H1 (cell line): ENCODE data around the gene KIAA1328.

ENCODE experiments used
- EP300 ChIP-seq, 2 experiments: IDR thresholded peaks; 1 replicate in 1 of 2; 2 replicates in 1 of 2; pipeline ENCODE4 v1.6.1; 2011 to 2012; ENCODE audit warnings: low read depth in 2 of 2, low read length in 2 of 2, mild to moderate bottlenecking in 2 of 2, borderline replicate concordance in 1 of 2, inconsistent platforms in 1 of 2, moderate library complexity in 1 of 2
- EZH2 ChIP-seq: fragments of 200-600 bp; sonication (generic); IDR thresholded peaks from 2 replicates; pipeline ENCODE4 v1.7.1; 2012; ENCODE audit warnings: low read depth, mild to moderate bottlenecking, moderate library complexity, low read length, inconsistent platforms; ENCODE audit not compliant: severe bottlenecking
- NRF1 ChIP-seq: IDR thresholded peaks from 2 replicates; pipeline ENCODE4 v1.6.1; 2011; ENCODE audit warnings: mild to moderate bottlenecking, low read depth, low read length, improper control_type of control experiment
- POLR2A ChIP-seq, 2 experiments: IDR thresholded peaks; 1 replicate in 1 of 2; 2 replicates in 1 of 2; pipeline ENCODE4 v1.6.1; 2011; ENCODE audit warnings: low read depth in 2 of 2, low read length in 2 of 2, mild to moderate bottlenecking in 2 of 2; ENCODE audit errors: control extremely low read depth in 1 of 2
- POLR2AphosphoS5 ChIP-seq: IDR thresholded peaks from 2 replicates; pipeline ENCODE4 v1.6.1; 2011; ENCODE audit warnings: low read depth, low read length
- RFX5 ChIP-seq: IDR thresholded peaks from 2 replicates; pipeline ENCODE4 v1.6.1; 2011; ENCODE audit warnings: low read depth, low read length, improper control_type of control experiment, borderline replicate concordance
- SP1 ChIP-seq: IDR thresholded peaks from 2 replicates; pipeline ENCODE4 v1.6.1; 2011; ENCODE audit warnings: low read depth, low read length
- SUZ12 ChIP-seq: fragments of 200-600 bp; sonication (generic); IDR thresholded peaks from 2 replicates; pipeline ENCODE4 v1.6.1; 2012; ENCODE audit warnings: mild to moderate bottlenecking, inconsistent platforms, low read length, moderate library complexity, mixed read lengths
- ZNF274 ChIP-seq: IDR thresholded peaks from 2 replicates; pipeline ENCODE4 v1.7.0; 2012; ENCODE audit warnings: low read length, borderline replicate concordance; ENCODE audit errors: extremely low read depth
- TF ChIP-seq, protein P1 (sequence below), 3 experiments: IDR thresholded peaks; 1 replicate in 2 of 3; 2 replicates in 1 of 3; pipeline versions ENCODE4 v1.5.1 to v1.6.1; 2011; ENCODE audit warnings: low read length in 3 of 3, mild to moderate bottlenecking in 3 of 3, inconsistent platforms in 2 of 3, low read depth in 1 of 3, moderate library complexity in 1 of 3; ENCODE audit not compliant: insufficient read depth in 1 of 3; ENCODE audit errors: control extremely low read depth in 1 of 3
- TF ChIP-seq, protein P2 (sequence below): IDR thresholded peaks from 2 replicates; pipeline ENCODE4 v1.6.1; 2011; ENCODE audit warnings: low read length, improper control_type of control experiment

DNA sequence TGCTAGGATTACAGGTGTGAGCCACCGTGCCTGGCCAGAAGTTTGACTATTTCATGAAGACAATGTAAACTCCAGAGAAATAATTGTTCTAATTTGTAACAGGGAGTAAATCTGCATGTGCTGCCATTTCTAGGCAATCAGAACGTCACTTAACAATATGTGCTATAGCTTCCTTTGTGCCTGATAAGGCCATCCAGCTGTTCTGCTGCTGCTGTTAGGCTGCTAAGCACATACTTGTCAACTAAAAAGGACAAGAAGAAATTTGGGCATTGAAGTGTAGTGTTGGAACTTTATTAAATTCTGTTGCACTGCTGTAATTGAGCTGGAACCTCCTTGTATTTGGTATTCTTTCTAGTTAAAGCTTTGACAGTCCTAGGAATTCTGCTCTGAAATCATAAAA is 57.1 kb downstream of the KIAA1328 start:
- TF ChIP-seq, protein P1, sequence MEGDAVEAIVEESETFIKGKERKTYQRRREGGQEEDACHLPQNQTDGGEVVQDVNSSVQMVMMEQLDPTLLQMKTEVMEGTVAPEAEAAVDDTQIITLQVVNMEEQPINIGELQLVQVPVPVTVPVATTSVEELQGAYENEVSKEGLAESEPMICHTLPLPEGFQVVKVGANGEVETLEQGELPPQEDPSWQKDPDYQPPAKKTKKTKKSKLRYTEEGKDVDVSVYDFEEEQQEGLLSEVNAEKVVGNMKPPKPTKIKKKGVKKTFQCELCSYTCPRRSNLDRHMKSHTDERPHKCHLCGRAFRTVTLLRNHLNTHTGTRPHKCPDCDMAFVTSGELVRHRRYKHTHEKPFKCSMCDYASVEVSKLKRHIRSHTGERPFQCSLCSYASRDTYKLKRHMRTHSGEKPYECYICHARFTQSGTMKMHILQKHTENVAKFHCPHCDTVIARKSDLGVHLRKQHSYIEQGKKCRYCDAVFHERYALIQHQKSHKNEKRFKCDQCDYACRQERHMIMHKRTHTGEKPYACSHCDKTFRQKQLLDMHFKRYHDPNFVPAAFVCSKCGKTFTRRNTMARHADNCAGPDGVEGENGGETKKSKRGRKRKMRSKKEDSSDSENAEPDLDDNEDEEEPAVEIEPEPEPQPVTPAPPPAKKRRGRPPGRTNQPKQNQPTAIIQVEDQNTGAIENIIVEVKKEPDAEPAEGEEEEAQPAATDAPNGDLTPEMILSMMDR (IDR thresholded peaks at IDR 0.05; ENCODE audit: control extremely low read depth in 1 of 3, insufficient read depth in 1 of 3, low read depth in 1 of 3, low read length in 3 of 3) = no peak
- TF ChIP-seq RFX5 (no peak), ZNF274 (no peak), SP1 (no peak), EP300 (IDR thresholded peaks at IDR 0.05; ENCODE audit: borderline replicate concordance in 1 of 2, low read depth in 2 of 2, low read length in 2 of 2) (no peak), EZH2 (no peak), SUZ12 (no peak), NRF1 (no peak), POLR2AphosphoS5 (no peak), POLR2A (IDR thresholded peaks at IDR 0.05; ENCODE audit: control extremely low read depth in 1 of 2, low read depth in 2 of 2, low read length in 2 of 2) (no peak)
- TF ChIP-seq, protein P2, sequence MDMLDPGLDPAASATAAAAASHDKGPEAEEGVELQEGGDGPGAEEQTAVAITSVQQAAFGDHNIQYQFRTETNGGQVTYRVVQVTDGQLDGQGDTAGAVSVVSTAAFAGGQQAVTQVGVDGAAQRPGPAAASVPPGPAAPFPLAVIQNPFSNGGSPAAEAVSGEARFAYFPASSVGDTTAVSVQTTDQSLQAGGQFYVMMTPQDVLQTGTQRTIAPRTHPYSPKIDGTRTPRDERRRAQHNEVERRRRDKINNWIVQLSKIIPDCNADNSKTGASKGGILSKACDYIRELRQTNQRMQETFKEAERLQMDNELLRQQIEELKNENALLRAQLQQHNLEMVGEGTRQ = no peak
